B cell (primary cell): ENCODE data around the gene EPHB6.

ENCODE experiments used
- EZH2 ChIP-seq: IDR thresholded peaks from 2 replicates; pipeline ENCODE4 v1.6.1; 2012; ENCODE audit warnings: borderline replicate concordance, low read depth, mild to moderate bottlenecking, moderate library complexity, low read length; ENCODE audit not compliant: insufficient read depth, poor library complexity, severe bottlenecking
- TF ChIP-seq, protein P1 (sequence below): fragments of 200-600 bp; IDR thresholded peaks from one replicate; pipeline ENCODE4 v1.8.0; 2022; ENCODE audit warnings: antibody characterized with exemption, mild to moderate bottlenecking

DNA sequence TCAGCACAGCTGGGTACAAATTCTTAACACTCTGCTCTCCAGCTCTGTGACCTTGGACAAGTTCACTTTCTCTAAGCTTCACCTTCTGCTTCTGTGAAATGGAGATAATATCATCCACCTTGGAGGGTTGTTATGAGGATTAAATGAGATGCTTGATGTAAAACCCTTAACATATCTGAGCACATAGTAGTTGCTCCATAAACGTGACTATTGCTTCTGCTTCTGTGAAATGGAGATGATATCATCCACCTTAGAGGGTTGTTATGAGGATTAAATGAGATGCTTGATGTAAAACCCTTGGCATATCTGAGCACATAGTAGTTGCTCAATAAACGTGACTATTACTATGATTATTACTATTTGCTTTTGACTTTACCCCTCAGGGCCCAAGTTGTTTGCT, 14.6 kb downstream of the EPHB6 start:
- TF ChIP-seq, protein P1, sequence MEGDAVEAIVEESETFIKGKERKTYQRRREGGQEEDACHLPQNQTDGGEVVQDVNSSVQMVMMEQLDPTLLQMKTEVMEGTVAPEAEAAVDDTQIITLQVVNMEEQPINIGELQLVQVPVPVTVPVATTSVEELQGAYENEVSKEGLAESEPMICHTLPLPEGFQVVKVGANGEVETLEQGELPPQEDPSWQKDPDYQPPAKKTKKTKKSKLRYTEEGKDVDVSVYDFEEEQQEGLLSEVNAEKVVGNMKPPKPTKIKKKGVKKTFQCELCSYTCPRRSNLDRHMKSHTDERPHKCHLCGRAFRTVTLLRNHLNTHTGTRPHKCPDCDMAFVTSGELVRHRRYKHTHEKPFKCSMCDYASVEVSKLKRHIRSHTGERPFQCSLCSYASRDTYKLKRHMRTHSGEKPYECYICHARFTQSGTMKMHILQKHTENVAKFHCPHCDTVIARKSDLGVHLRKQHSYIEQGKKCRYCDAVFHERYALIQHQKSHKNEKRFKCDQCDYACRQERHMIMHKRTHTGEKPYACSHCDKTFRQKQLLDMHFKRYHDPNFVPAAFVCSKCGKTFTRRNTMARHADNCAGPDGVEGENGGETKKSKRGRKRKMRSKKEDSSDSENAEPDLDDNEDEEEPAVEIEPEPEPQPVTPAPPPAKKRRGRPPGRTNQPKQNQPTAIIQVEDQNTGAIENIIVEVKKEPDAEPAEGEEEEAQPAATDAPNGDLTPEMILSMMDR, result no peak
- no peak for TF ChIP-seq EZH2
